Ascending aorta (tissue), 2 donors: ENCODE results near the gene ARHGEF1. TPM values are rescaled to one million over a fixed set of nuclear protein-coding genes. Genes with fewer than 3 reads are reported as not detected.

Source experiments
- DNase-seq, 2 donors: peaks; one replicate each; pipeline ENCODE4 v3.0.0-alpha.2; 2019; ENCODE audit warnings: low spot score in 2 of 2
- H3K27ac ChIP-seq, 2 donors: fragments of 200-600 bp; sonication (generic); one replicate each; pipeline ENCODE4 v1.5.1; 2016 to 2017; ENCODE audit warnings: mild to moderate bottlenecking in 1 of 2
- H3K27me3 ChIP-seq: fragments of 200-600 bp; sonication (generic); one replicate; pipeline ENCODE4 v1.5.1; 2017
- H3K36me3 ChIP-seq, 2 donors: fragments of 200-600 bp; sonication (generic); one replicate each; pipeline ENCODE4 v1.5.1; 2016
- H3K4me1 ChIP-seq, 2 donors: fragments of 200-600 bp; sonication (generic); one replicate each; pipeline ENCODE4 v1.5.1; 2016 to 2017; ENCODE audit warnings: mild to moderate bottlenecking in 1 of 2
- H3K4me3 ChIP-seq, 2 donors: fragments of 200-600 bp; sonication (generic); one replicate each; pipeline ENCODE4 v1.5.1; 2016 to 2017; ENCODE audit warnings: mild to moderate bottlenecking in 1 of 2
- H3K9me3 ChIP-seq, 2 donors: fragments of 200-600 bp; sonication (generic); one replicate each; pipeline ENCODE4 v1.5.1; 2016
- intact Hi-C: fragments of 100-400 bp; cut with DNase I; formaldehyde crosslinking; loops from one replicate; pipeline ENCODE4 v1.15.1; 2023
- total RNA-seq: library from RNA; depleted of rRNA; stranded (reverse); fragments of >200 nt; gene quantifications from one replicate; pipeline ENCODE4 v1.1.0, GENCODE V29; 2016
- TF ChIP-seq, protein P1 (sequence below), 3 experiments: fragments of 200-600 bp in 2 of 3; fragments of 450-650 bp in 1 of 3; sonication (generic) in 2 of 3; IDR thresholded peaks; one replicate each; pipeline ENCODE4 v1.5.1; 2016 to 2019; ENCODE audit warnings: antibody characterized with exemption in 3 of 3, mild to moderate bottlenecking in 1 of 3, moderate library complexity in 1 of 3

ARHGEF1 gene
- total RNA-seq, 1 donor from 2014 or later, result 178 TPM

DNA sequence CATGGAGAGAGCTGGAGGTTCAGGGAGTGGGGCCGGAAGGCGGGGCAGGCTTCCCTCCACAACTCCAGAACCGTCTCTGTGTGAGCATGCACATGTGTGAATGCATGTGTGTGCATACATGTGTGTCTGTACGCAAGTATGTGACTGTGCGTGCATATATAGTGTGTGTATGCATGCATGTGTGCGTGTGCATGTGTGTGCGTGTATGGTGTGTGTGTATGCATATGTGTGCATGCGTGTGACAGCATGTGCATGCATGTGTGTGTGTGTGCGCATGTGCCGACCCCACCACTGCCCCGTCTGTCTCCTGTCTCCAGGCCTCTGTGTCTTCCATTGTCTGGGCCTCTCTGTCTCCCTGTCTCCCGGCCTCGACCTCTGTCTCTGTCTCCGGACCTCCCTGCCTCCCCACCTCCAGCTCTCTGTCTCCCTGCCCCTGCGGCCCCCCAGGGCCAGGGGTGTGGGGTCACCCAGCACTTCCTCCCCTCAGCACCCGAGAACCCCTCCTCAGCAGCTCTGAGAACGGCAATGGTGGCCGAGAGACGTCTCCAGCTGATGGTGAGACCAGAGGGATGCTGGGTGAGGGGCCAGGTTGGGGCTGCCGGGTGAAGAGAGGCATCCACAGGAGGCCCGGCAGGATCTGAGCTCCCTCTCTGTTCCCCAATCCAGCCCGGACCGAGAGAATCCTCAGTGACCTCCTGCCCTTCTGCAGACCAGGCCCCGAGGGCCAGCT, 22.5 kb downstream of the ARHGEF1 start:
- TF ChIP-seq, protein P1, sequence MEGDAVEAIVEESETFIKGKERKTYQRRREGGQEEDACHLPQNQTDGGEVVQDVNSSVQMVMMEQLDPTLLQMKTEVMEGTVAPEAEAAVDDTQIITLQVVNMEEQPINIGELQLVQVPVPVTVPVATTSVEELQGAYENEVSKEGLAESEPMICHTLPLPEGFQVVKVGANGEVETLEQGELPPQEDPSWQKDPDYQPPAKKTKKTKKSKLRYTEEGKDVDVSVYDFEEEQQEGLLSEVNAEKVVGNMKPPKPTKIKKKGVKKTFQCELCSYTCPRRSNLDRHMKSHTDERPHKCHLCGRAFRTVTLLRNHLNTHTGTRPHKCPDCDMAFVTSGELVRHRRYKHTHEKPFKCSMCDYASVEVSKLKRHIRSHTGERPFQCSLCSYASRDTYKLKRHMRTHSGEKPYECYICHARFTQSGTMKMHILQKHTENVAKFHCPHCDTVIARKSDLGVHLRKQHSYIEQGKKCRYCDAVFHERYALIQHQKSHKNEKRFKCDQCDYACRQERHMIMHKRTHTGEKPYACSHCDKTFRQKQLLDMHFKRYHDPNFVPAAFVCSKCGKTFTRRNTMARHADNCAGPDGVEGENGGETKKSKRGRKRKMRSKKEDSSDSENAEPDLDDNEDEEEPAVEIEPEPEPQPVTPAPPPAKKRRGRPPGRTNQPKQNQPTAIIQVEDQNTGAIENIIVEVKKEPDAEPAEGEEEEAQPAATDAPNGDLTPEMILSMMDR (IDR thresholded peaks at IDR 0.05), result no peak
- no peak overlapping the region for H3K4me3 ChIP-seq
- no peaks in the 10 kb centered on the region for H3K9me3 ChIP-seq
- intact Hi-C loops, result no loop called here
- peaks cover 62 to 70% of the 10 kb centered on the region in 2 donors for H3K36me3 ChIP-seq
- DNase-seq, result no peak
- no peaks in the 10 kb centered on the region for H3K27me3 ChIP-seq
- H3K27ac ChIP-seq, result no peak overlapping the region
- H3K4me1 ChIP-seq, result no peaks in the 10 kb centered on the region

DNA sequence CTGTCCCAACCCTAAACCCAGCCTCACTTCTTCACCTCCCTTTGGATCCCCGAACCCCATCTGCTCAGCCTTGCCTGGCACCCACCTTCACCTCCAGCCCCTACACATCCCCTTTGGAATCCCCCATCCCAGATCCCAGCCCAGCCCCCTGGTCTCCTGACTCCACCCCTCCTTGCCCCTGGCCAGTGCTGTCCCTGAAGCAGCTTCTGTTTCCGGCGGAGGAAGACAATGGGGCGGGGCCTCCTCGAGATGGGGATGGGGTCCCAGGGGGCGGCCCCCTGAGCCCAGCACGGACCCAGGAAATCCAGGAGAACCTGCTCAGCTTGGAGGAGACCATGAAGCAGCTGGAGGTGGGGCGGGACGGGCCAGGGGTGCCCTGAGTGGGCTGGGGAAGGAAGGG, 23.3 kb downstream of the ARHGEF1 start:
- TF ChIP-seq, protein P1 (IDR thresholded peaks at IDR 0.05), result no peak
- Histone ChIP-seq H3K9me3 (no peaks in the 10 kb centered on the region), H3K27me3 (no peaks in the 10 kb centered on the region), H3K27ac (no peak overlapping the region), H3K4me3 (no peak overlapping the region), H3K36me3 (peaks cover 55 to 61% of the 10 kb centered on the region in 2 donors), H3K4me1 (no peaks in the 10 kb centered on the region)
- no peak for DNase-seq
- intact Hi-C loops, result no loop called here

DNA sequence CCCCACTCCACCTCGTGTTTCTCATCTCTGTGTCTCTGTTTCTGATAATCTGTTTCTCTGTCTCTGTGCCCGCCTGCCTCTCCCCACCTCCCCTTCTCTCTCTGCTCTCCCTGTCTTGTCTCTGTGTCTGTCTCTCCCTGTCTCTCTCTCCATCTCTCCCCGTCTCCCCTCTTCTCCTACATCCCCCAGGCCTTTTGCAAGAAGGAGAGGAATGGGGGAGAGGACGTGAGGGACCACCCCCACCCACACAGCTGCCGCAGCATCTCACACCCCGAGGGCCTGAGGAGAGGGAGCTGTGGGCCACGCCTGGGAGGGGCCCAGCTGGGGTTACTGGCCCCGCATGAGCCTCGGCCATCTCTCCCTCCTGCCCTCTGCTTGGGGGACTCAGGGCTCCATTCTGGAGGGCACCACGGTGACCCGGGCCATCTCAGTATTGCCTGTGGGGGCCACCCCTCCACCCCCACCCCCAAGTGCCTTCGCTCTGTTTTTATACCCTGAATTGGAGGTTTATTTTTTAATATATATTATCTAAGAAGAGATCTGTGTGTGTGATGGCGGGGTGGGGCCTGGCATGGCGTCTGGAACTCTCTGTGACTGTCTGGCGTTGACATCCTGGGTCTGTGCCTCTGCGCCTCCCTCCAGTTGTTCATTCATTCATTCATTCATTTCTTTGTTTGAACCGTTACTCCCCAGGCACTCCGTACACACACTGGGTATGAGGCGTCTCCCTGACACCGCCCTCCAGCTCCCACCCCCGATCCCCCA, 24.1 kb downstream of the ARHGEF1 start:
- no peak overlapping the region for H3K4me3 ChIP-seq
- no peaks in the 10 kb centered on the region for H3K4me1 ChIP-seq
- intact Hi-C loops, result no loop called here
- H3K27me3 ChIP-seq, result no peaks in the 10 kb centered on the region
- no peak for DNase-seq
- H3K36me3 ChIP-seq, result peaks cover 47 to 53% of the 10 kb centered on the region in 2 donors
- TF ChIP-seq, protein P1 (IDR thresholded peaks at IDR 0.05), result no peak
- no peaks in the 10 kb centered on the region for H3K9me3 ChIP-seq
- H3K27ac ChIP-seq, result no peak overlapping the region

DNA sequence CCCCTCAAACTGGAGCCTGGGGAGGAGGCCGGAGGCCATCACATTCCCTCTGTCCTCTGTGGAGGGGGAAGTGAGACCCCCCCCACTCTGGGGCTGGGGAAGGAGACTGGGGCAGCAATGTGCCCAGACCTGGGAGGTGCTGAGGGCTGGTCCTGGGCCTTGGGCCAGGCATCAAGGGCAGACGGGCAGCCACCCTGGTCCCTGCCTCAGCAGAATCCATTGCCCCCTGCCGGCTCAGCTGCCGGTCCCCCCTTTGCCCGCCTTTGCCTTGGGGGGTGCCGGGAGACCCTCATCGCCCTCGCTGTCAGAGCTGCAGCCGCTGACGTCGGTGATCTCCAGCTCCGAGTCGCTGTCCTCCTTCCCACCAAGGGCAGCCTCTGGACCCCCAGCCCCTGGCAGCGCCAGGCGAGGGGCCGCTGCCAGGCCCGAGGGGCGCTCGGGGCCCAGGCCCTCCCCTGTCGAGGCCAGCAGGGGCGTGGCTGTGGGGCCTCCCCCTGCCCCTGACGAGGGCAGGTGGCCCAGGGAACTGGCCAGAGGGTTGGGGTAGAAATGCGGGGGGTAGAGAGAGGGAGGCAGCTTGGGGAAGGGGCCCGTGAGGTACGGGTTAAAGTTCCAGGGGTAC, 25.1 kb downstream of the ARHGEF1 start:
- H3K4me3 ChIP-seq, result no peak overlapping the region
- H3K27ac ChIP-seq, result no peak overlapping the region
- TF ChIP-seq, protein P1 (IDR thresholded peaks at IDR 0.05), result no peak
- H3K27me3 ChIP-seq, result peaks cover 4% of the 10 kb centered on the region
- peaks cover 37 to 43% of the 10 kb centered on the region in 2 donors for H3K36me3 ChIP-seq
- no peak for DNase-seq
- H3K4me1 ChIP-seq, result no peaks in the 10 kb centered on the region
- intact Hi-C loops, result no loop called here
- H3K9me3 ChIP-seq, result no peaks in the 10 kb centered on the region

DNA sequence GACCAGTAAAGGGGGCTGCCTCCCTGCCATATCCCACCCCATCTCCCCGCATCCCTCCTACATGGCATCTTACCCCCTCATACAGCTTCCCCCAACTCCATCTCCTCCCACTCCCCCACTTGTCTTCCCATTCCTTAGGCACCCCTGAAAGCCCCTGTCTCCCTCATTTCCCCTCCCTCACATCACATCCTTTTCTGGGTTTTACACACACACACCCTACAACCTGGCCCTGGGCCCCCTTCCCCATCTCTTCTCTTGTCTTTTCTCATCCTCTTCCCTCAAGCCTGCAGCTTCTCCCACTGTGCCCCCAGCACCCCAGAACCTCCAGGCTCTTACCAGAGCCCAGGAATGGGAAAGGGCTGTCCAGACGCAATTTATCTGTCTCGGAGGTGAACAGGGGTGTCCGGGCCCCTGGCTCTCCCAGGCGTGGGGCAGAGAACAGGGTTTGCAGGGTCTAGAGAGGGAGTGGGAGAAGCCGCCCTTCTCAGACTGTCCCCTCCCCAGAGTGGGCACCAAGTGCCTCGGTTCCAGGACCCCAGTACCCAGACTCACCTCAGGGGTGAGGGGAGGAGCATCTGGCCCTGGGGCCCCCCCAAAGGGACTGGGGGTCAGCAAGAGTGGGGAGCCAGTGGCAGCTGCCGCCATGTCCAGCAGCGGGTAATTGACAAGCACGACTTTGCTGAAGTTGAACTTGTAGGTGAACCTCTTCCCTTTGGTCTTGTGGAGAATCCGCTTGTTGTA, 25.9 kb downstream of the ARHGEF1 start:
- H3K4me3 ChIP-seq, result no peak overlapping the region
- peaks cover 10% of the 10 kb centered on the region for H3K27me3 ChIP-seq
- TF ChIP-seq, protein P1 (IDR thresholded peaks at IDR 0.05), result no peak
- intact Hi-C loops, result no loop called here
- H3K9me3 ChIP-seq, result no peaks in the 10 kb centered on the region
- H3K36me3 ChIP-seq, result peaks cover 29 to 35% of the 10 kb centered on the region in 2 donors
- H3K4me1 ChIP-seq, result no peaks in the 10 kb centered on the region
- DNase-seq, result no peak
- H3K27ac ChIP-seq, result no peak overlapping the region
